ENCODE results near the gene OR2F2.

OR2F2 gene

DNA sequence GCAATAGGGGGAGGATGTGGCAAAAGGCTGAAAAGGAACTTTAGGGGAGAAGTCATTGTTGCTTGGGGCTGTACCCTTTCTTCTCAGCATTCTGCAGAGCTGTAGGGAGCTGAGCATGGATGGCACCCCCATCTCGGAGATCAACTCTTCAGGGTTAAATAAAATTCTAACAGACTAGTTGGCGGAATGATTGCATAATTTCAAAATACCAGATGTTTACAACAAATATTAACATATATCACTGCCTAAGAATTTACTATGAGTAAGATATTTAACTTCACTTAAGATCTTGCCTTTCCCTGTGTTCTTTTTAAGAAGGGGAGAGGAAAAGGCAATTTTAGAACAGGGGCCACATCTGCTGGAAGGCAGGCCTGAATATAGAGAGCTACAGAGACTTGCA is 19.1 kb downstream of the OR2F2 start:
- DNase-seq (ENCODE audit: low read depth) = no peak
- no peak overlapping the region for H3K4me3 ChIP-seq (ENCODE audit: control insufficient read depth, low read depth, low read length)
- TF ChIP-seq, protein P1, sequence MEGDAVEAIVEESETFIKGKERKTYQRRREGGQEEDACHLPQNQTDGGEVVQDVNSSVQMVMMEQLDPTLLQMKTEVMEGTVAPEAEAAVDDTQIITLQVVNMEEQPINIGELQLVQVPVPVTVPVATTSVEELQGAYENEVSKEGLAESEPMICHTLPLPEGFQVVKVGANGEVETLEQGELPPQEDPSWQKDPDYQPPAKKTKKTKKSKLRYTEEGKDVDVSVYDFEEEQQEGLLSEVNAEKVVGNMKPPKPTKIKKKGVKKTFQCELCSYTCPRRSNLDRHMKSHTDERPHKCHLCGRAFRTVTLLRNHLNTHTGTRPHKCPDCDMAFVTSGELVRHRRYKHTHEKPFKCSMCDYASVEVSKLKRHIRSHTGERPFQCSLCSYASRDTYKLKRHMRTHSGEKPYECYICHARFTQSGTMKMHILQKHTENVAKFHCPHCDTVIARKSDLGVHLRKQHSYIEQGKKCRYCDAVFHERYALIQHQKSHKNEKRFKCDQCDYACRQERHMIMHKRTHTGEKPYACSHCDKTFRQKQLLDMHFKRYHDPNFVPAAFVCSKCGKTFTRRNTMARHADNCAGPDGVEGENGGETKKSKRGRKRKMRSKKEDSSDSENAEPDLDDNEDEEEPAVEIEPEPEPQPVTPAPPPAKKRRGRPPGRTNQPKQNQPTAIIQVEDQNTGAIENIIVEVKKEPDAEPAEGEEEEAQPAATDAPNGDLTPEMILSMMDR (IDR thresholded peaks at IDR 0.05; ENCODE audit: control insufficient read depth, insufficient read depth, low read depth, low read length, missing control alignments) = no peak

DNA sequence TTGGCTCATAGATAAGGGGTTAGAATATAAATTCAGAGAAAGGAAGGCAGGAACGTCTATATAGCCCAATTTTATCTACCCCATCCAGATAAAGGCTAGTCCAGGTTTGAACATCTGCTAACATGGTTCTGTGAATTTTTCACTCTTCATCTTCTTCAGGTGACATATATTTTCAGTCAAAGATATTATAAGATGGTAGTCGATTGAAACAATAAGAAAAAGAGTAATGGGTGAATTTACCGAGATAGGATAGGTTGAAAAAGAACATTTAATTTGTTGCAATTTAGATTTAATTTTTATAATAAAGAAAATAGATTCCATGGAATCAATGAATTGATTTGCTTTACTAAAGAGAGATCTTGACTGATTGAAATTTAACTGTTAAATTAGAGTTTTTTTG is 19.5 kb downstream of the OR2F2 start, which contains the start of gene OR2F1:
Gene OR2F1 (plus strand): TSS at position 301 of the 400 bp plus-strand sequence. CDS start 5,127 bp downstream, outside the sequence.
- TF ChIP-seq, protein P1 (IDR thresholded peaks at IDR 0.05; ENCODE audit: control insufficient read depth, insufficient read depth, low read depth, low read length, missing control alignments) = no peak
- H3K4me3 ChIP-seq (ENCODE audit: control insufficient read depth, low read depth, low read length) = no peak within 1 kb of the TSS
- no peak for DNase-seq (ENCODE audit: low read depth)

DNA sequence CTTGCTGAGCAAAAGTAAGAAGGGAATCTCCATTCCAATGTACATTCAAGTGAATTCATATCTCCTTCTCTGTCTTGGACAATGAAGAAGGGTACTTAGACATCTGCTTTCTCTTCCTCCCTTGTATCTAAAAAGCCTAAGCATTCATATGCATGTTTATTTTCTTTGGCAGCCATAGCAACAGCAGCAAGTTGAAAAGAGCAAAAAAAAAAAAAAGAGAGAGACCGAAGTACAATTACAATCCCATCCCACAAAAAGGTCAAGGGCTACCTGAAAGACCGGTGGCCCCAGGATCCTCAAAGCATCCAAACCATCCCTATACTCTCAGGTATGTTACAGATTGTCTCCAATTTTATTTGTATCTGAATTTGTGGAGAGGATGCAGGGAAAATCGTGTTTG is 23.7 kb downstream of the OR2F2 start:
- TF ChIP-seq, protein P1 (IDR thresholded peaks at IDR 0.05; ENCODE audit: control insufficient read depth, insufficient read depth, low read depth, low read length, missing control alignments) = no peak
- no peak for DNase-seq (ENCODE audit: low read depth)
- H3K4me3 ChIP-seq (ENCODE audit: control insufficient read depth, low read depth, low read length) = no peak overlapping the region

DNA sequence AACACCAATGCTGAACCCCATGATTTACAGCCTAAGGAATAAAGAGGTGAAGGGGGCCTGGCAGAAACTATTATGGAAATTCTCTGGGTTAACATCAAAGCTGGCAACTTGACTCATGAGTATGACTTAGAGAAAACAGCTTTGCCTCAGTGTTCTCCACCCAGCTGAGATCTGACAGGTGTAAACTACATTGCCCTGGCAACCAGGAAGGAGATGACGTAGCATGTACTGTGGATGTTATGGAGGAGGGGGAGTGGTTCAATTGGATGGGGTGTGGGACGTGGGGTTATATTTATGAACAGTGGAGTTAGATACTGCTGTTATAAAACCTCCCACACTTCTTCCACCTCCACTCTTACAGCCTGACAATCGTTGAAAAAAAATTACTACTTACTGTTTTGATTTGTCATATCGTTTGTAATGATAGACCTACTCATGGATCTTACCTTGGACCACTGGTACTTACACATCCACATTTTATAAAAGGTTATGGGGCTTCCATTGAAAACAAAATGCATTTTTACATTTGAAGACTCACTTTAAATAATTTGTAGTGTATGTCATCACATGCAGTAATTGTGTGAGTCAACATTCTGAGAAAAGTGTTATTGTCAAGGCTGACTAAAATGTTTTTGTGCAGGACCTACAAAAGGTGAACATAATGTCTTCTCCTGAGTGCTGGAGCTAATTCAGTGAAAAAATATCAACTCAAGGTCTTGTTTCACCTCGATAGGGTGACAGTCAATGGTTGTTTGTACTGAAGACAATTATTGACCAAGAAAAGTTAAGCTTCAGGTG is 26.0 kb downstream of the OR2F2 start:
- TF ChIP-seq, protein P1 (IDR thresholded peaks at IDR 0.05; ENCODE audit: control insufficient read depth, insufficient read depth, low read depth, low read length, missing control alignments) = no peak
- no peak for DNase-seq (ENCODE audit: low read depth)
- no peak overlapping the region for H3K4me3 ChIP-seq (ENCODE audit: control insufficient read depth, low read depth, low read length)

DNA sequence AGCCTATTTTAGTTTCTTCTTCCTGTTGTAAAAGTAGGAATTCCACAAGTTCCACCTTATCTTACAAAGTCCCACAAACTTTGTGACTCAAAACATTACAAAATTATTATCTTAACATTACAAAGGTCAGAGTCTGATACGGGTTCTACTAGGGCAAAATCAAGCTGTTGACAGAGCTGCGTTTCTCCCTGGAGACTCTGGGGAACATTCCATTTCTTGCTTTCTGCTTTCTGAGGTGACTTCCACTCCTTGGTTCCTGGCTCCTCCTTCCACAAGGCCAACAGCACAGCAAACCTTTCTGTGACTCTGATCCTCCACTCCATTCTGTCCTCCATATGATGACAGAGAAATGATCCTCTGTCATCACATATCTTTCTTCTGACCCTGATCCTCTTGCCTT is 30.2 kb downstream of the OR2F2 start:
- no peak overlapping the region for H3K4me3 ChIP-seq (ENCODE audit: control insufficient read depth, low read depth, low read length)
- no peak for DNase-seq (ENCODE audit: low read depth)
- TF ChIP-seq, protein P1 (IDR thresholded peaks at IDR 0.05; ENCODE audit: control insufficient read depth, insufficient read depth, low read depth, low read length, missing control alignments) = no peak

DNA sequence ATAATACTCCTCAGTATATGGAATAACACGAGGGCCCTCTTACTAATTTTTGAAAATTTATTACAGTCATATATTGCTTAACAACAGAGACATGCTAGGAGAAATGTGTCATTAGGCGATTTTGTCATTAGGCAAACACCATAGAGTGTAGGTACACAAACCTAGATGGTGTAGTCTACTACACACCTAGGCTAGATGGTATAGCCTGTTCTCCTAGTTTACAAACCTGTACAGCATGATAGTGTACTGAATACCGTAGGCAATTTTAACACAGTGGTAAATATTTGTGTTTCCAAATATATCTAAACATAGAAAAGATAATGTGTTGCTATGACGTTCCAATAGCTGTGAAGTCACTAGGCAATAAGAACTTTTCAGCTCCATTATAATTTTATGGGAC is 32.4 kb downstream of the OR2F2 start:
- TF ChIP-seq, protein P1 (IDR thresholded peaks at IDR 0.05; ENCODE audit: control insufficient read depth, insufficient read depth, low read depth, low read length, missing control alignments) = no peak
- H3K4me3 ChIP-seq (ENCODE audit: control insufficient read depth, low read depth, low read length) = no peak overlapping the region
- no peak for DNase-seq (ENCODE audit: low read depth)

Measured in AG09309 (cell line).